Measurements from ENCODE around the gene TRMT10A.

TRMT10A gene

GRCh38 chr4:99504804-99505502, 58.9 kb downstream of the TRMT10A start:
- H3K4me3 ChIP-seq (ENCODE audit: low read depth, low read length): no peak overlapping the region
- no peak for TF ChIP-seq CTCF (IDR thresholded peaks at IDR 0.05; ENCODE audit: borderline replicate concordance, insufficient read depth, low read depth, low read length)

Measured in GM12875 (cell line).